Peyer's patch (tissue), 4 donors: ENCODE results near the gene KCNQ5. TPM values are rescaled to one million over a fixed set of nuclear protein-coding genes. Genes with fewer than 3 reads are reported as not detected.

Source experiments
- DNase-seq, 3 donors: peaks; one replicate each; pipeline ENCODE4 v3.0.0-alpha.2; 2017 to 2019
- H3K27ac ChIP-seq, 4 donors: fragments of 200-600 bp; sonication (generic); one replicate each; pipeline ENCODE4 v1.5.1; 2016 to 2019
- H3K27me3 ChIP-seq, 2 donors: fragments of 200-600 bp; sonication (generic); one replicate each; pipeline ENCODE4 v1.5.1; 2019
- H3K36me3 ChIP-seq, 3 donors: fragments of 200-600 bp; sonication (generic); one replicate each; pipeline ENCODE4 v1.5.1; 2016 to 2019
- H3K4me1 ChIP-seq, 4 donors: fragments of 200-600 bp; sonication (generic); one replicate each; pipeline ENCODE4 v1.5.1; 2016 to 2019
- H3K4me3 ChIP-seq, 4 donors: fragments of 200-600 bp; sonication (generic); 1 replicate in 3 of 4; 2 replicates in 1 of 4; pipeline ENCODE4 v1.5.1; 2016 to 2019; ENCODE audit warnings: mild to moderate bottlenecking in 1 of 4
- H3K9me3 ChIP-seq, 4 donors: fragments of 200-600 bp; sonication (generic); one replicate each; pipeline ENCODE4 v1.5.1; 2016 to 2019; ENCODE audit warnings: mild to moderate bottlenecking in 1 of 4
- CTCF ChIP-seq, 6 experiments: fragments of 450-650 bp in 4 of 6; fragments of 200-600 bp in 2 of 6; sonication (generic) in 1 of 6; IDR thresholded peaks; one replicate each; pipeline ENCODE4 v1.5.1; 2017 to 2019; ENCODE audit warnings: antibody characterized with exemption in 6 of 6, mild to moderate bottlenecking in 3 of 6, moderate library complexity in 1 of 6
- POLR2A ChIP-seq, 2 donors: fragments of 450-650 bp; IDR thresholded peaks; one replicate each; pipeline ENCODE4 v1.5.1; 2017; ENCODE audit warnings: antibody characterized with exemption in 2 of 2, mild to moderate bottlenecking in 2 of 2, moderate library complexity in 2 of 2
- total RNA-seq, 4 donors: library from RNA; depleted of rRNA; stranded (reverse); fragments of >200 nt; gene quantifications; one replicate each; pipeline ENCODE4 v1.1.0, GENCODE V29; 2016

The KCNQ5 gene
- total RNA-seq, 4 donors from 2014 or later = 0.27 to 5.0 (median 0.38) TPM; not detected in 1

GRCh38 chr6:73076211-73076954 lies 454.5 kb downstream of the KCNQ5 start:
- Histone ChIP-seq H3K4me1 (no peaks in the 10 kb centered on the region), H3K36me3 (no peaks in the 10 kb centered on the region), H3K4me3 (no peak overlapping the region), H3K9me3 (no peaks in the 10 kb centered on the region), H3K27ac (no peak overlapping the region), H3K27me3 (no peaks in the 10 kb centered on the region)
- no peak for DNase-seq
- TF ChIP-seq POLR2A (IDR thresholded peaks at IDR 0.05) (no peak), CTCF (IDR thresholded peaks at IDR 0.05) (no peak)

- H3K9me3 ChIP-seq = no peaks in the 10 kb centered on the region
- no peaks in the 10 kb centered on the region for H3K27me3 ChIP-seq
- no peak for DNase-seq
- H3K27ac ChIP-seq = no peak overlapping the region
- no peak overlapping the region for H3K4me3 ChIP-seq
- TF ChIP-seq POLR2A (IDR thresholded peaks at IDR 0.05) (no peak), CTCF (IDR thresholded peaks at IDR 0.05) (no peak)
- H3K4me1 ChIP-seq = no peaks in the 10 kb centered on the region
- no peaks in the 10 kb centered on the region for H3K36me3 ChIP-seq
Observed at GRCh38 chr6:73078333-73078862, 456.5 kb downstream of the KCNQ5 start.

- H3K36me3 ChIP-seq = no peaks in the 10 kb centered on the region
- H3K4me1 ChIP-seq = no peaks in the 10 kb centered on the region
- H3K27ac ChIP-seq = no peak overlapping the region
- H3K27me3 ChIP-seq = no peaks in the 10 kb centered on the region
- TF ChIP-seq POLR2A (IDR thresholded peaks at IDR 0.05) (no peak), CTCF (IDR thresholded peaks at IDR 0.05) (no peak)
- no peaks in the 10 kb centered on the region for H3K9me3 ChIP-seq
- no peak overlapping the region for H3K4me3 ChIP-seq
- DNase-seq = no peak
Observed at GRCh38 chr6:73078908-73079610, 457.2 kb downstream of the KCNQ5 start.

- Histone ChIP-seq H3K4me3 (no peak overlapping the region), H3K27me3 (no peaks in the 10 kb centered on the region), H3K9me3 (no peaks in the 10 kb centered on the region), H3K27ac (no peak overlapping the region), H3K4me1 (no peaks in the 10 kb centered on the region), H3K36me3 (no peaks in the 10 kb centered on the region)
- DNase-seq = no peak
- TF ChIP-seq CTCF (IDR thresholded peaks at IDR 0.05) = no peak
- no peak for TF ChIP-seq POLR2A (IDR thresholded peaks at IDR 0.05)
Observed at GRCh38 chr6:73079611-73079955, 457.7 kb downstream of the KCNQ5 start.

- no peak for DNase-seq
- TF ChIP-seq POLR2A (IDR thresholded peaks at IDR 0.05) = no peak
- TF ChIP-seq CTCF (IDR thresholded peaks at IDR 0.05) = no peak
- no peaks in the 10 kb centered on the region for H3K9me3 ChIP-seq
- no peak overlapping the region for H3K4me3 ChIP-seq
- H3K27me3 ChIP-seq = no peaks in the 10 kb centered on the region
- H3K27ac ChIP-seq = no peak overlapping the region
- H3K4me1 ChIP-seq = no peaks in the 10 kb centered on the region
- H3K36me3 ChIP-seq = no peaks in the 10 kb centered on the region
Observed at GRCh38 chr6:73079978-73080377, 458.1 kb downstream of the KCNQ5 start.
